GM13977 (cell line): Measurements from ENCODE around the gene DAG1.

ENCODE experiments used
- DNase-seq: peaks from one replicate; pipeline ENCODE4 v3.0.0; 2012; ENCODE audit warnings: low spot score
- in situ Hi-C: fragments of 300-500 bp; cut with MboI; formaldehyde crosslinking; loops from one replicate; pipeline ENCODE4 v1.12.0; 2022; ENCODE audit warnings: low sequenced_read_pairs, low pct_unique_long_range_greater_than_20kb, mixed read lengths, inconsistent platforms; ENCODE audit not compliant: unreplicated experiment
- TF ChIP-seq, protein P1 (sequence below): IDR thresholded peaks from 2 replicates; pipeline ENCODE4 v1.5.1; 2012; ENCODE audit warnings: mild to moderate bottlenecking, control low read depth; ENCODE audit not compliant: insufficient read depth; ENCODE audit errors: extremely low read depth, missing control alignments

The DAG1 gene

GRCh38 chr3:49434731-49435130 is 35.3 kb upstream of the DAG1 start:
- DNase-seq: no peak
- in situ Hi-C loops: loop anchor here (10.0 to 25.0 kb wide), 2 partner anchors 90 to 272 kb away; partner anchors contain the start of genes CCDC71, KLHDC8B and USP4
- TF ChIP-seq, protein P1, sequence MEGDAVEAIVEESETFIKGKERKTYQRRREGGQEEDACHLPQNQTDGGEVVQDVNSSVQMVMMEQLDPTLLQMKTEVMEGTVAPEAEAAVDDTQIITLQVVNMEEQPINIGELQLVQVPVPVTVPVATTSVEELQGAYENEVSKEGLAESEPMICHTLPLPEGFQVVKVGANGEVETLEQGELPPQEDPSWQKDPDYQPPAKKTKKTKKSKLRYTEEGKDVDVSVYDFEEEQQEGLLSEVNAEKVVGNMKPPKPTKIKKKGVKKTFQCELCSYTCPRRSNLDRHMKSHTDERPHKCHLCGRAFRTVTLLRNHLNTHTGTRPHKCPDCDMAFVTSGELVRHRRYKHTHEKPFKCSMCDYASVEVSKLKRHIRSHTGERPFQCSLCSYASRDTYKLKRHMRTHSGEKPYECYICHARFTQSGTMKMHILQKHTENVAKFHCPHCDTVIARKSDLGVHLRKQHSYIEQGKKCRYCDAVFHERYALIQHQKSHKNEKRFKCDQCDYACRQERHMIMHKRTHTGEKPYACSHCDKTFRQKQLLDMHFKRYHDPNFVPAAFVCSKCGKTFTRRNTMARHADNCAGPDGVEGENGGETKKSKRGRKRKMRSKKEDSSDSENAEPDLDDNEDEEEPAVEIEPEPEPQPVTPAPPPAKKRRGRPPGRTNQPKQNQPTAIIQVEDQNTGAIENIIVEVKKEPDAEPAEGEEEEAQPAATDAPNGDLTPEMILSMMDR: no peak

GRCh38 chr3:49445391-49445790 is 24.7 kb upstream of the DAG1 start:
- DNase-seq: no peak
- TF ChIP-seq, protein P1: no peak
- in situ Hi-C loops: loop anchor here (25.0 kb wide), 1 partner anchor 283 kb away; the partner anchor contains the start of genes CCDC71 and KLHDC8B

DNA sequence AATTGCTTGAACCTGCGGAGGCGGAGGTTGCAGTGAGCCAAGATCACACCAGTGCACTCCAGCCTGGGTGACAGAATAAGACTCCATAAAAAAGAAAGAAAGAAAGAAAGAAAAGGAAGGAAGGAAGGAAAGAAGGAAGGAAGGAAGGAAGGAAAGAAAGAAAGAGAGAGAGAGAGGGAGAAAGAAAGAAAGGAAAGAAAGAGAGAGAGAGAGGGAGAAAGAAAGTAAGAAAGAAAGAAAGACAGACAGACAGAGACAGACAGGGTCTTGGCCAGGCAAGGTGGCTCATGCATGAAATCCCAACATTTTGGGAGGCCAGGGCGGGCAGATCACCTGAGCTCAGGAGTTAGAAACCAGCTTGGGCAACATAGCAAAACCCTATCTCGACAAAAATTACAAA is 16.4 kb upstream of the DAG1 start:
- in situ Hi-C loops: no loop called here
- TF ChIP-seq, protein P1: no peak
- DNase-seq: no peak

DNA sequence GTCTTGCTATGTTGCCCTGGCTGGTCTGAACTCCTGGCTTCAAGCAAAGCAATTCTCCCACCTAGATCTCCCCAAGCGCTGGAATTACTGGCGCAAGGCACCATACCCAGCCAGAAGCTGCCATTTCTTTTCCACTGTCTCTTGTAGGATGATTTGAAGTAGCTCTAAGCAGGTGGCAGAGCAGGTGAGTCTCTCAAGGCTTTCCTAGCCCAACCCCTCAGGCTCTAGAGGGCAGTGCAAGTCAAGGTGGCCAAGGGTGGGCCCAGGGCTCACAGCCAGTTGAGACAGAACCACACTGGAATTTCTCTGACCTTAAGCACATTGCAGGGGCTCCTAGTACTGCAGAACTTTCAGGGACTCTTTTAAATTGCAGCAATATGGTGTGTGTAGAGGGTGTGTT is 15.6 kb upstream of the DAG1 start:
- no peak for DNase-seq
- TF ChIP-seq, protein P1: peak; percentile 46

DNA sequence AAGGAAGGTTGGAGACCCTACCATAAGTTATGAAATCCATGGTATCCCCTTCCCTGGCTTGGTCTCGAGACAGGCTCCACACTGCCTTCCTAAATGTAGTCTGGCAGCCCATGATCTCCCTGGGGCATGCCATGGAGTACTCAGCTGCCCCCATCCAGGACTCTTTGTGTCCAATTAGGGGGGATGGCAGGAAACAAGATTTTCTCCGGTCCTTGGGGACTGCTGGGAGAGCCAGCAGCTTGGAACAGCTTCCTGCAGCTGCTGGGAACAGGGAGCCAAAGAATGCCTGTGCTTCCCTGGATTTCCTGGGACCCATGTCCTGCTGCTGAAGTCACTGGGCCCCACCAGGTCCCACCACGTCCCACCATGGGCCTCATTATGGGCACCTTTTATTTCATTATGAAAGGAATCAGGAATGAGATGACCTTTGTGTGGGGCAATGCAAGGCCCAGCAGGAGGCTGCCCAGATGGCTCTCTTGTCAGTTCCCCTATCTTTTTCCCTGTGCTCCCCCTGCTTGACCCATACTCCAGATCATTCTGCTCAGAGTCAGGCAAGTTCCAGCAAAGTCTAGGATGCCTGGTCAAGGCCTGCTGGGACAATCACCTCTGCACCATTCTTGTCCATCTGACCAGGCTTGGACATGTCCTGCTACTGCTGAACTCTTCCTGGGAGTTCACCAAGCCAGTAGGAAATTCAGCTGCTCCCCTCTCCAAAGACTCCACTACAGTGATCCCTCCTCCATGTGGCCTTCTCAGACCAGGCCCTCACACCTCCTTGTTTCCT is 15.0 kb upstream of the DAG1 start:
- TF ChIP-seq, protein P1: no peak
- in situ Hi-C loops: no loop called here
- no peak for DNase-seq

More for the DNA sequence above, 15.6 kb upstream of the DAG1 start:
- in situ Hi-C loops: no loop called here

DNA sequence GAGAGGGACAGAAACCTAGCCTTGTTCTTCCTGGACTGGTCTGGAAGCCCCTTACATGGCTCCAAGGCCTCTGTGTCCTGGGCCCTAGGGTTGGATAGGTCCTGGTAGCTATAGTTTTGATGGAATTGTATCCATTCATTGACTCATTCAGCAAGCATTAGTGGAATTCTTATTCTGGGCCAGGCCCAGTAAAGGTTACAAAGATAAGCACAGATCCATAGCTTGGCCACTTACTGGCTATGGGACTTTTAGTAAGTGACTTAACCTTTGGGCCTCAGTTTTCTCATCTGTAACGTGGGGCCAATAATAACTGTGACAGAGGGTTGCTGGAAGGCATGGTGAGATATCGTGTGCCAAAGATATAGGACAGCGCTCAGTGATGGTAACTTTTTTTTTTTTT is 13.6 kb upstream of the DAG1 start:
- TF ChIP-seq, protein P1: no peak
- in situ Hi-C loops: no loop called here

More for the DNA sequence above, 13.6 kb upstream of the DAG1 start:
- DNase-seq: no peak
